Central memory CD8-positive, alpha-beta T cell (primary cell): Measurements from ENCODE around the gene TNNI2.
A peak's percentile ranks its signal among the peaks of the same experiment; 100 is the strongest.

Experiments used
- ATAC-seq: fragments of 150-1000 bp; cut with Tn5 transposase; replicated peaks from 2 replicates; pipeline ENCODE4 v1.10.0; 2022; ENCODE audit warnings: mild to moderate bottlenecking, moderate FRiP score, moderate number of reproducible peaks; ENCODE audit not compliant: poor library complexity, severe bottlenecking; ENCODE audit errors: extremely low read depth
- DNase-seq, 2 donors: peaks; one replicate each; pipeline ENCODE4 v3.0.0; 2021; ENCODE audit warnings: low spot score in 2 of 2
- H3K27ac Mint-ChIP-seq: one replicate; pipeline ENCODE4 v1.8.0; 2022; ENCODE audit warnings: low read depth, mild to moderate bottlenecking, moderate library complexity, mixed read lengths
- H3K27me3 Mint-ChIP-seq: one replicate; pipeline ENCODE4 v1.8.0; 2022; ENCODE audit warnings: mixed read lengths
- H3K36me3 Mint-ChIP-seq: one replicate; pipeline ENCODE4 v1.8.0; 2022; ENCODE audit warnings: mild to moderate bottlenecking, moderate library complexity, mixed read lengths; ENCODE audit not compliant: insufficient read depth
- H3K4me1 Mint-ChIP-seq: one replicate; pipeline ENCODE4 v1.8.0; 2022; ENCODE audit warnings: mixed read lengths
- H3K4me3 Mint-ChIP-seq: one replicate; pipeline ENCODE4 v1.8.0; 2022; ENCODE audit warnings: mild to moderate bottlenecking, moderate library complexity, mixed read lengths
- H3K9me3 Mint-ChIP-seq: one replicate; pipeline ENCODE4 v1.8.0; 2022; ENCODE audit warnings: mixed read lengths

TNNI2 gene

DNA sequence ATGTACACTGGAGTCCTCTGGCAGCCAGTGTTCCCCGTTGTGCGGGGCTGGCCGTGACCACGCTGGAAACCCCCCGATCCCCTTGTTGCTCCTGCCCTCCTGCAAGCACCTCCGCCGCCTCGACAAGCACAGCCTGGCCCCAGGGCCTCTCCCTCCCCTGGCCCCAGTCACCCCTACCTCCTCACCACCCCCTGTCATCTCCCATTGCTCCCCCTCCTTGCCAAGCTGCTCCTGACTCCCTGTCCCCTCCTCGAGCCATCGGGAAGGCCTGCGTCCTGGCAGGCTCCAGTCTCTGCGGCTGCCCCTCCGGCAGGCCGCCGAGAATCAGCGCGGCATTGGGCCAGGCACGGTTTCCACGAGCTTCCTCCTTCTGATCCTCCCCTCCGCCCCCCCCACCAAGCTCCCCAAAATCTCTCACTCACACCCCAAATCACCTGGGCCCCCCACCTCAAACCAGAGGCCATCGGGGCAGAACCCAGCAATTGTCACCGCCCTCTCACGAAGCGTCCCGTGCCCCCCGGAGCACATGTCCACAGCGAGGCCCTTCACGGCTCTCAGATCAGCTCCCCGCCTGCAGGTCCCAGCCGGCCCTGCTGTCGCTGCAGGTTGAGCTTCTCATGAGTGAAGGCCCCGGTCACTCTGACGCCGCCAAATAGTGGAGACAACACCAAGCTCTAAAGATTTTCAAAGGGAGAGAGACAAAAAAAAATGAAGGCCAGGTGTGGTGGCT is 8.4 kb downstream of the TNNI2 start:
- Mint-ChIP-seq H3K27me3 (no peaks in the 10 kb centered on the region), H3K9me3 (no peaks in the 10 kb centered on the region), H3K4me3 (peak overlapping the region; percentile 11), H3K4me1 (peaks cover 79% of the 10 kb centered on the region), H3K27ac (peak overlapping the region; percentile 88), H3K36me3 (peaks cover 1% of the 10 kb centered on the region)
- ATAC-seq (no peak), DNase-seq (no peak)

DNA sequence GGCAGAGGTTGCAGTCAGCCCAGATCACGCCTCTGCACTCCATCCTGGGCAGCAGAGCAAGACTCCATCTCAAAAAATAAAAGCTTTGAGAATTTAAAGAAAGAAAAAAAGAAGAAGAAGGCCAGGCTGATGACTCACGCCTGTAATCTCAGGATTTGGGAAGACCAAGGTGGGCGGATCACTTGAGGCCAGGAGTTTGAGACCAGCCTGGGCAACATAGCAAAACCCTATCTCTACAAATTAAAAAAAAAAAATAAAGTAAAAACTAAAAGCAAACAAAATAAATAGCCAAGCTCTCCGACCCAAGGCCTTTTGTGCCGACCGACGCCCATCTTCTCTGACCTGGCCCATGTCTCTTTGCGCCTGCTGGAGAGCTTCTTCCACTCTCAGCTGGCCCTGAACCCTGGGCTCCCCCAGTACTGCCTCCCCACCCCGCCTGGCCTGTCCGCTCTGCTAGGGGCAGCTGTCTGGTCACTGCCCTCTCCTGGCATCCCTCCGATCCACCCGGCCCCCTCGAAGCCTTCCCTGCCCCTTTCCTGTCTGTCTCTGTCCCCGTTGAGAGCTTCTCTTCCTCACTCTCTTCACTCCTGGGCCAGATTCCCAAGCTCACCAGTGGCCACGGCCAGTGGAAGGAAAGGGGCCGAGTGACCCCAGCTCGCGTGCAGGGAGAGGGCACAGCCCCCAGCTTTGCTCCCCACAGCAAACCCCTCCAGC is 9.3 kb downstream of the TNNI2 start:
- DNase-seq (no peak), ATAC-seq (no peak)
- no peaks in the 10 kb centered on the region for H3K27me3 Mint-ChIP-seq
- H3K4me3 Mint-ChIP-seq: no peak overlapping the region
- peak overlapping the region; percentile 88 for H3K27ac Mint-ChIP-seq
- peaks cover 7% of the 10 kb centered on the region for H3K36me3 Mint-ChIP-seq
- peaks cover 85% of the 10 kb centered on the region for H3K4me1 Mint-ChIP-seq
- no peaks in the 10 kb centered on the region for H3K9me3 Mint-ChIP-seq

DNA sequence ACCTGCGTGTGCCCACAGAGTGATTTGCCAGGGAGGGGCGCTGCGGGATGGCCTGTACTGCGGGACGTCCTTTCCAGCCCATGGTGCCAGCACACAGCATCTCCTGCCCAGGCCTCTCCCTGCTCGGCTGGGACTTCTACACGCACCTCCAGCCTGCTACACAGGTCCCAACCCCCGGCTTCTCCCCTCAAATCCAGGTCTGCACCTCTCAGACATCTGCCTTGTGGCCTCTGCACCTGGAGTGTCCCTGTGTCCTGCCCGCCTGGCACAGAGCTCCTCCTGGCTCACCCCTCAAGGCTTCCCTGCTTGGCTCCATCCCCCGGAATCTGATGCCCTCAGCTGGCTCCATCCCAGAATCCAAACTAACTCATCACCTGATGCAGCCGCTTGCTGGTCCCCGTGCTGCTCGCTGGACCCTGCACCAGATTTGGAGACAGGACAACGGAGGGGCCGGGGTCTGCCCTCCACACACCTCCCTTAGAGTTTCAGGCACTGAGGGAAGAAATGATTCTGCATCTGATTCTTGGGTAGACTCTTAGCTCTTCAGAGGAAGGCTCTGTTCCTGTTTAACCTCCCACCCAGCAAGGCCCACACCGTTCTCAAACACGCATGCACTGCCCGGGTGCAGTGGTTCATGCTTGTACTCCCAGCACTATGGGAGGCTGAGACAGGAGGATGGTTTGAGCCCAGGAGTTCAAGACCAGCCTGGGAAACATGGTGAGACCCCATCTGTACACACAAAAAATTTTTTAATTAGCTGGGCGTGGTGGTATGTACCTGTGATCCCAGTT is 10.1 kb downstream of the TNNI2 start:
- peak overlapping the region; percentile 27 for H3K4me3 Mint-ChIP-seq
- no peak for DNase-seq
- no peak for ATAC-seq
- peaks cover 13% of the 10 kb centered on the region for H3K36me3 Mint-ChIP-seq
- peak overlapping the region; percentile 99 for H3K27ac Mint-ChIP-seq
- no peaks in the 10 kb centered on the region for H3K9me3 Mint-ChIP-seq
- no peaks in the 10 kb centered on the region for H3K27me3 Mint-ChIP-seq
- H3K4me1 Mint-ChIP-seq: peaks cover 80% of the 10 kb centered on the region

DNA sequence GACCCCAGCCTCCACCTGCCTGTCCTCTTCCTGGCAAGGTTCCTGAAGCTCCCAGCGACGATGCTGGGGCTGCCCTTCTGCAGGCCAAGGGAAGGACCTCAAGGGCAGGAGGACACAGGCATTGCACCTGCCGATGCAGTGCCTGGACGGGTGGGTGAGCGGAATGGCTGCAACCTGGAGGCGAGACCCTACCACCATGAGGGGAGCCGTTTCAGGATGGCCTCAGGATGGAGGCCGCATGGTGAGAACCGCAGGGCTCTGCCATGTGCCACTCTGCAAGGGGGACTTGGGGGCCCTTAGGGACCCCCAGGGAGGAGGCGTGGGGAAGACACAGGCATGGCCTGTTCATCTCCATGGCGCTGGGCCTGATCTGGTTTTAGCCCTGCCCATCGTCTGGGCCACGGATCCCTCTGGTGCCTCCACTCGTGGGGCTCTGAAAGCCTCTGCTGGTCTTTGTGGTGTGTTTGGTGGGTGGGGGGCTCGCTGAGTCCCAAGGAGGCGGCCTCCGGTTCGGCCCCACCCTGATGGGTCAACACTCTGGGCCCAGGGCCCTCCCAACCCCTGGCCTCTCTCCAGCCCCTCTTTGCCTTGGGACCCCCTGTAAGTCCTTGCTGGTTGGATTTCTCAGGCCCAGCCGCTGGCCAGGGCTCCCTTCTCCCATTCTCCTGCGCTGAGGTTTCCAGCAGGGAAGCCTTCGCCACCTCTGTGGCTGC is 12.8 kb downstream of the TNNI2 start:
- H3K36me3 Mint-ChIP-seq: peaks cover 17% of the 10 kb centered on the region
- ATAC-seq: no peak
- peaks cover 58% of the 10 kb centered on the region for H3K4me1 Mint-ChIP-seq
- peak overlapping the region; percentile 99 for H3K4me3 Mint-ChIP-seq
- no peak for DNase-seq
- H3K27ac Mint-ChIP-seq: peak overlapping the region; percentile 99
- no peaks in the 10 kb centered on the region for H3K9me3 Mint-ChIP-seq
- H3K27me3 Mint-ChIP-seq: no peaks in the 10 kb centered on the region

DNA sequence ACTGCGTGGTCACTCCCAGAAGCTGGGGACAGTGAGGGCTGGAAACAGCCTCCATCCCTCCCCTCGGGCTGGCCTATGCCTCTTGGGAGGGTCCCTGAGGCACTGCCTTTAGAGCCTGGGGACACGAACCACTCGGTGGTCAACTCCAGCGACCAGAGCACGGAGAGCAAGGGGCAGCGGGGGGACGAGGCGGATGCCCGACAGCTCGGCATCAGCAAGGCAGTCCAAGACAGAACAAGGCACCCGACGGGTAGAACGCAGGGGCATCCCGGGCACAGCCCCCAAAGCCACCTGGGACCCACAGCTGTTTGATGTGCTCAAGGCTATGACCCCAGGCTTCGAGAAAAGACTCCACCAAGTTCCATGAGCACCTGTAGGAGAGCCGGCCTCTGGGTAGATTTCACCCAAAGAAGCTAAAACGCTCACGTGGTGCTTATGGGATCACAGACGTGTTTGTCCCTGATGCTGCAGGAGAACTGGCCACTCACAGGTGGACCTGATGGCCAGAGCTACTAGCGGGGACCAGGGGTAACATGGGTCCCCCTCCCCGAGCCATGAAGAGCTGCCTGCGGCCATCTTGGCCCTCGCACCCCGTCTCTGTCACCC is 13.6 kb downstream of the TNNI2 start:
- Mint-ChIP-seq H3K27me3 (no peaks in the 10 kb centered on the region), H3K4me1 (peaks cover 52% of the 10 kb centered on the region), H3K27ac (peak overlapping the region; percentile 99), H3K4me3 (peak overlapping the region; percentile 99), H3K36me3 (peaks cover 17% of the 10 kb centered on the region), H3K9me3 (no peaks in the 10 kb centered on the region)
- DNase-seq: no peak
- no peak for ATAC-seq

DNA sequence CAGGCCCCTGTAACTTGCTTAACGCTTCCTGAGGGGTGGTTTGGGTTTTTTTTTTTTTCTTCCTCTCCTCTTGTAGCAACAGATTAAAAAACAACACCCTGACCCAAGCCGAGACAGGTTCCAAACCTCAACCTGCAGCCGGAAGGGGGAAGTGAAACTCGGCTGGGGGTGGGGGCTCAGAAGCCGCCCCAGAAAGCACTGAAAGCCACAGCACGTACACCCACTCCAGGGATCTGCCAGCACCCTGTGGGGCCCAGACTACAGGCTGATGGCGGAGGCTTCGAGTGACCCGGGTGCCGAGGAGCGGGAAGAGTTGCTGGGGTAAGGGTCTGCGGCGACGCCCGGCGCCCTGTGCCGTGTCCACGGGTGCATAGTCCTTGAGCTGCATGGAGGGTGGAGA is 14.1 kb downstream of the TNNI2 start, which contains the start of gene LSP1:
Gene LSP1, plus strand, starts transcription at position 208 of the 400 bp plus-strand sequence. Its CDS starts 61 bp downstream, at position 269.
- Mint-ChIP-seq H3K4me3 (peak within 1 kb of the TSS; percentile 99), H3K36me3 (peaks cover 17% of the 10 kb centered on the region), H3K27me3 (no peaks in the 10 kb centered on the region)

DNA sequence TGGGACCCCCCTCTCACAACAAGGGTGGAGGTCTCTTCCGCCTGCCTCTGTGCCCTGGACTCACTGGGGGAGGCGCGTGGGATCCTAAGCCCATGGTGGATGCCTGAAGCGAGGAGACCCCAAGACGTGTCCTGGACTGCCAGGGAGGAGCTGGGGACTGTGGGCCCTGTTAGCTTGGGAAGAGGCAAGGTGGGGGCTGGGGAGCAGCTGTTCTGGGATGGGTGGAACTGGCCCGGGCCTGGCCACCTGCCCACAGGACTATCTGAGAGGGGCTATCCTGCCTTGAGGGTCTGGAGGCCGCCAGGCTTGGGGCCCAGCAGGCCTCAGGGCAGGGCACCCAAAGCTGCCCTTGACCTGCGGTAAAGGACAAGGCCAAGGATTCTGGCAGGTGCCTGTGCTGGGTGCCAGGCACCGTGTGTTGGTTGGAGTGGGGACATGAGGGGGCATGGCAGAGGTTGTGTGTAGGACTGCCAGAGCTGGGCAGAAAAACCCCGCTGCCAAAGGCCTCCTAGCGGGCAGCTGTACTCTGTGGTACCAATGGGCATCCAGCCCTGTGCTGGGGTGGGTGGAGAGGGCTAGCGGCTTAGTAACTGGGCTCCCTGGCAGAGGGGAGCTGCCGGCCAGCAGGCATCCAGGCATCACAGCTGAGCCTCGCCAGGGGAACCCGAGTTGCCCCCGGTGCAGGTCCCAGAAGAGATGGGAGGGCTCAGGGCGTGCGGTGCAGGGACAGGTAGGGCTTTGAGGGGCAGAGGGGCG is 14.8 kb downstream of the TNNI2 start:
- DNase-seq (no peak), ATAC-seq (no peak)
- Mint-ChIP-seq H3K36me3 (peaks cover 17% of the 10 kb centered on the region), H3K4me3 (peak overlapping the region; percentile 99), H3K4me1 (peaks cover 50% of the 10 kb centered on the region), H3K27ac (peak overlapping the region; percentile 99), H3K9me3 (no peaks in the 10 kb centered on the region), H3K27me3 (no peaks in the 10 kb centered on the region)

More for the DNA sequence above, 14.1 kb downstream of the TNNI2 start, which contains the start of gene LSP1:
- ATAC-seq (peak; percentile 80), DNase-seq (peak; percentile 66 to 88)
- Mint-ChIP-seq H3K4me1 (peaks cover 47% of the 10 kb centered on the region), H3K9me3 (no peaks in the 10 kb centered on the region), H3K27ac (peak within 1 kb of the TSS; percentile 99)

DNA sequence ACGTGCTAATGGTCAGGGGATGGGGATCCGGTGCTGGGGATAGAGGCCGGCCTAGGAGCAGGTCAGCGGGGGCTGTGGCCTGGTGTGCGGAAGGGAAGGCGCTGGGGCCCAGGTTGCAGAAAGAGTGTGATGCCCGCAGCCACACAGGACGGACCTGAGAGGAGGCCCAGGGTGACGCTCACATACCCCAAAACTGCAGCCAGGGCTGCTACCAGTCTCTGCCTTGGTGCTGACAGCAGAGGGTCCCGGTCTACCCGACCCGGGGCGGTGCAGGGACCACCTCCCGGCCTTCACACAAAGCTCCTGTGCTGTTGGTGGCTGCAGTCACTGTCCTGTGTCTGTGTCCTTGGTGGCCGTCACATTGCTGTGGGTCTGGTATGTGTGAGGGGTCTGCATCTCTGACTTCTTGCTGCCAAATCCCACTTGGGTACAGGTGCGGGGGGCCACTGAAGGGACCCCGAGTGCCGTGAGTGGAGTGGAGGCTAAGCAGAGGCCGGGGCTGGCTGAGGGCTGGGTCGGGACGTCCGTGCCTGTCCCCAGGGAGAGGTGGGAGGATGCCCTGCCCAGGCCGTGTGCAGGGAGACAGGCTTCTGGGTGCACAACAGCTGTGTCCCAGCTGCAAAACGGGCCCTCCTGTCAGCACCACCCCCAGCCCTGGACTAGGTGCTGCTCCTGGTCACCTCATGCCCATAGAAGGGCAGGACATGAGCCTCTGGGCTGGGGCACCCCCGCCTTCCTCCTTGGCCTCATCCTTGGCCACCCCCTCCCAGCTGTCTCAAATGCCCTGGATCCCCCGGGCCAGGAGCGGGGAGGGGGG is 15.6 kb downstream of the TNNI2 start:
- no peak for DNase-seq
- Mint-ChIP-seq H3K4me3 (peak overlapping the region; percentile 99), H3K36me3 (peaks cover 17% of the 10 kb centered on the region), H3K27ac (peak overlapping the region; percentile 99), H3K4me1 (peaks cover 47% of the 10 kb centered on the region), H3K27me3 (no peaks in the 10 kb centered on the region), H3K9me3 (no peaks in the 10 kb centered on the region)
- no peak for ATAC-seq

DNA sequence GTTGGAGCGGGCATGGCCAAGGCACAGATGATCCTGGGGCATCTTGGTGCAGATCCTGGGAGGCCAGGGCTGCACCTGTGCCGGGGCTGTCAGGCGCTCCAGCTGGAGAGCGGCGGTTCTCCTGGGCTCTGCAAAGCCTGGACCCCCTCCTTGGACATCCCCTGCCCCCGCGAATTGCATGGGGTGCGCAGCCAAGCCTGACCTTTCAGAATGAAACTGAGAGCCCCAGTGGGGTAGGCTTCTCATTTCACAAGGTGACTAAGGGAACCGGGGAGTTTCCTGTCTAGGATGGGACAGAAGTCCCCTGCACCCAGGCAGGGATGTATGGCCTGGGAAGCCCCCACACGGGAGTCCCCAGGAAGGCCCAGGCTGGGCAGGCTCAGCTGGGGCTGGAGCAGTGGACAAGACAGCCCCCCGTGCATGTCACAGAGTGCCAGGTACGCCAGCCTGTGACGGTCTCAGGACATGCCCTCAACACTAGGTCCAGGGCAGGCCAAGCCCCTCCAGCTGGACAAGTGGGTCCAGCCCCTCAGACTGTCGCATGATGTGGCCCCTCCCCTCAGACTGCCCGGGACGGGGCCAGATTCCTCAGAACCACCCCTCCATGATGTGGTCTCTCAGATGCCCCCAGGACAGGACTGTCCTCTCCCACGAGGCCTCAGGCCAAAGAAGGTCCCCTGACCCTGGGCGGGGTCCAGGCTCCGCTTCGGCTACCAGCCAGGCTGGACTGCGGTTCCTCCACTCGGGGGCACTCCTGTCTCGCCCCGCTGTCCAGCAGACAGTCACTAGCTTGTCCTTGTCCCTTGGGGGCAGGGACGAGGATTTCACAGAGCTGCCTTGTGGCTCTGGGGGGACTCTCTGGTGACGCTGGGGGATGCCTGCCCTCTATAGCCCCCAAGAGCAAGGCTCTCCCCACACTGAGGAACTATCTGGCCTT is 16.4 kb downstream of the TNNI2 start:
- H3K27ac Mint-ChIP-seq: peak overlapping the region; percentile 17
- H3K9me3 Mint-ChIP-seq: no peaks in the 10 kb centered on the region
- H3K4me1 Mint-ChIP-seq: peaks cover 38% of the 10 kb centered on the region
- no peak for DNase-seq
- ATAC-seq: no peak
- peak overlapping the region; percentile 99 for H3K4me3 Mint-ChIP-seq
- peaks cover 17% of the 10 kb centered on the region for H3K36me3 Mint-ChIP-seq
- H3K27me3 Mint-ChIP-seq: no peaks in the 10 kb centered on the region

DNA sequence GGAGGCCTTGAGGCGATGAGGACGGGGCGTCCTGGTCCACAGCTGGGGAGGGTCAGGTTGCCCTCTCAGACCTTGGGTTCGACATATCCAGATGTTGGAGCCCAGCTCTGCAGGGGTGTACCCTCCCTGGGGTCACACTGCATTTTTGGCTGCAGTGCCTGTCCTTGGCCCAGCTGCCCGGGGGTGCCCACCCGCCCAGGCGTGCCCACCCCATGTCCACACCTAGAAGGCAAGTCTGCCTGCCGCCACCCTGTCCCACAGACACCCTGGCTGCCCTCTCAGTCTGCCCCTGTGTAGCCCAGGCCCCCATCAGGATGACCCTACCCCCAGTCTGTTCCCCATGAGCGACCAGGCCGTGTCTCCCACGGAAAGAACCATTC is 17.1 kb downstream of the TNNI2 start:
- no peaks in the 10 kb centered on the region for H3K27me3 Mint-ChIP-seq
- no peaks in the 10 kb centered on the region for H3K9me3 Mint-ChIP-seq
- no peak for DNase-seq
- peaks cover 17% of the 10 kb centered on the region for H3K36me3 Mint-ChIP-seq
- peaks cover 32% of the 10 kb centered on the region for H3K4me1 Mint-ChIP-seq
- H3K4me3 Mint-ChIP-seq: peak overlapping the region; percentile 99
- peak overlapping the region; percentile 17 for H3K27ac Mint-ChIP-seq
- ATAC-seq: no peak
